ENCODE data around the gene ERO1A.

ERO1A gene

DNA sequence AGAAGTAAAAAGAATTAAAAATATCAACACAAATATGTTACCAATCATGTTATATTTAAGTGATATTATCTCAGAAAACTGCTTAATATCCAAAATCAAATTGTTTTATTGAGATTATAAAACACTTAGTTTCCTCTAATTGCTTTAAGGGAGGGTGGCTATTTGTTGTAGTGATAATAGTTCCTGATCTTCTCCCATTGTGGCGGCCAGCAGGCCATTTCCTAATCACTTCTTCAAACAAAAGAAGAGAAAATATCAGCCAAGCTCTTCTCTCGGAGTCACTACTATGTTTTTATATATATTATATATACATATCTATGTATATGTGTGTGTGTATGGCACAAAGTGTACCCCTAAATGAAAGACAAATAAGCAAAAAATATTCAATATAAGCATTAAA lies 31.5 kb downstream of the ERO1A start:
- Histone ChIP-seq H3F3A (ENCODE audit: control insufficient read depth, insufficient read depth) (peaks cover 2% of the 10 kb centered on the region; the same call in 1 of the 2 replicates), H3K36me3 (ENCODE audit: control insufficient read depth, low read length) (peaks cover 19% of the 10 kb centered on the region), H4K20me1 (ENCODE audit: control insufficient read depth, insufficient read depth, low read depth, low read length) (no peaks in the 10 kb centered on the region), H3K9me3 (ENCODE audit: control insufficient read depth, insufficient read depth, low read length) (no peaks in the 10 kb centered on the region), H3K79me2 (ENCODE audit: control insufficient read depth, low read length) (no peaks in the 10 kb centered on the region), H3K4me1 (ENCODE audit: control insufficient read depth, low read length) (no peaks in the 10 kb centered on the region), H3K4me3 (ENCODE audit: low read length) (no peak overlapping the region), H3K27ac (ENCODE audit: low read depth, low read length) (no peak overlapping the region), H3K9me2 (replicated peaks; ENCODE audit: control insufficient read depth, low read length) (no peaks in the 10 kb centered on the region), H3K4me2 (ENCODE audit: low read length) (no peak overlapping the region), H3K27me3 (ENCODE audit: control insufficient read depth, low read length) (no peaks in the 10 kb centered on the region)
- TF ChIP-seq, protein P1, sequence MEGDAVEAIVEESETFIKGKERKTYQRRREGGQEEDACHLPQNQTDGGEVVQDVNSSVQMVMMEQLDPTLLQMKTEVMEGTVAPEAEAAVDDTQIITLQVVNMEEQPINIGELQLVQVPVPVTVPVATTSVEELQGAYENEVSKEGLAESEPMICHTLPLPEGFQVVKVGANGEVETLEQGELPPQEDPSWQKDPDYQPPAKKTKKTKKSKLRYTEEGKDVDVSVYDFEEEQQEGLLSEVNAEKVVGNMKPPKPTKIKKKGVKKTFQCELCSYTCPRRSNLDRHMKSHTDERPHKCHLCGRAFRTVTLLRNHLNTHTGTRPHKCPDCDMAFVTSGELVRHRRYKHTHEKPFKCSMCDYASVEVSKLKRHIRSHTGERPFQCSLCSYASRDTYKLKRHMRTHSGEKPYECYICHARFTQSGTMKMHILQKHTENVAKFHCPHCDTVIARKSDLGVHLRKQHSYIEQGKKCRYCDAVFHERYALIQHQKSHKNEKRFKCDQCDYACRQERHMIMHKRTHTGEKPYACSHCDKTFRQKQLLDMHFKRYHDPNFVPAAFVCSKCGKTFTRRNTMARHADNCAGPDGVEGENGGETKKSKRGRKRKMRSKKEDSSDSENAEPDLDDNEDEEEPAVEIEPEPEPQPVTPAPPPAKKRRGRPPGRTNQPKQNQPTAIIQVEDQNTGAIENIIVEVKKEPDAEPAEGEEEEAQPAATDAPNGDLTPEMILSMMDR (IDR thresholded peaks at IDR 0.05; ENCODE audit: low read depth, low read length, poor library complexity, severe bottlenecking), result no peak
- TF ChIP-seq EZH2phosphoT487 (IDR thresholded peaks at IDR 0.05; ENCODE audit: borderline replicate concordance, low read length), result no peak

DNA sequence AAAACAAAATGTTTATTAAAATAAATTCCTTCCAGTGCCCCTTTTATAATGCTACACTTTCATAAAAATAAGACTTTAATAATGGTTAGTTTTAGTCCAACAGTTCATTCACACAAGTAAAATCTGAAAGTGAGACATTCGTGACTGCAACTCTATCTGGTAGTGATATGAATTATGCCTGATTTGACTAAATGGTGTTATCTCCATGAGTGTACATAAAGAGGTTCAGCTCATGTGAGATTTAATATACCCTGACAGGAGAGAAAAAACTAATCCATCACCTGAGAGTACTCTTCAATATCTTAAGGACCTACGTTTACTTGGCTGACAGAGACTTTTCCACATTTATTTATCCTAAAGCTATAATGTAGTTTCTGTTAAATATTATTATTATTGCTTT lies 34.0 kb downstream of the ERO1A start:
- no peaks in the 10 kb centered on the region for H3K4me1 ChIP-seq (ENCODE audit: control insufficient read depth, low read length)
- H3K4me2 ChIP-seq (ENCODE audit: low read length), result no peak overlapping the region
- H3K4me3 ChIP-seq (ENCODE audit: low read length), result no peak overlapping the region
- peaks cover 2% of the 10 kb centered on the region; the same call in 1 of the 2 replicates for H3F3A ChIP-seq (ENCODE audit: control insufficient read depth, insufficient read depth)
- peaks cover 26% of the 10 kb centered on the region for H3K36me3 ChIP-seq (ENCODE audit: control insufficient read depth, low read length)
- no peaks in the 10 kb centered on the region for H3K27me3 ChIP-seq (ENCODE audit: control insufficient read depth, low read length)
- no peaks in the 10 kb centered on the region for H3K79me2 ChIP-seq (ENCODE audit: control insufficient read depth, low read length)
- no peak overlapping the region for H3K27ac ChIP-seq (ENCODE audit: low read depth, low read length)
- no peaks in the 10 kb centered on the region for H4K20me1 ChIP-seq (ENCODE audit: control insufficient read depth, insufficient read depth, low read depth, low read length)
- H3K9me3 ChIP-seq (ENCODE audit: control insufficient read depth, insufficient read depth, low read length), result no peaks in the 10 kb centered on the region
- no peaks in the 10 kb centered on the region for H3K9me2 ChIP-seq (replicated peaks; ENCODE audit: control insufficient read depth, low read length)
- no peak for TF ChIP-seq EZH2phosphoT487 (IDR thresholded peaks at IDR 0.05; ENCODE audit: borderline replicate concordance, low read length)
- TF ChIP-seq, protein P1 (IDR thresholded peaks at IDR 0.05; ENCODE audit: low read depth, low read length, poor library complexity, severe bottlenecking), result no peak

DNA sequence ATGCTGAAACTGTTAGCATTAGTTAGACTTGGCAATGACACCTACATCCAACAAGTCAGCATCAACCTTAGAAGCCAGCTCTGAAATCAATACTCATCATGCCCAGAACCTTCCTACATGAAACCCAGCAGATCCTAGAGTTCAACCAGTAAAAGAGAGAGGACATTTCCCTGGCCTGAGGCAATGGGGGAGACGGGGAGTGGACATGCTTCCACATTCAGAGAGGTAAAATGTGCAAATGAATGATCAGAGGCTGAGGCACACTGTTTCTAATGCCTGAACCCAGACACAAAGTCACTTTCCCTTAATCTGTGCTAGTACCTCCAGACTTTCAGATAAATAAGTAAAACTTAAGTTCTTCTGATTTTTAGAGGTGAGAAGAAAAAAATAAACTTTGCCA lies 34.5 kb downstream of the ERO1A start:
- peaks cover 22% of the 10 kb centered on the region for H3K36me3 ChIP-seq (ENCODE audit: control insufficient read depth, low read length)
- H3K79me2 ChIP-seq (ENCODE audit: control insufficient read depth, low read length), result no peaks in the 10 kb centered on the region

More for the DNA sequence above, 34.5 kb downstream of the ERO1A start:
- no peaks in the 10 kb centered on the region for H3K4me1 ChIP-seq (ENCODE audit: control insufficient read depth, low read length)
- H3K4me3 ChIP-seq (ENCODE audit: low read length), result no peak overlapping the region
- no peak for TF ChIP-seq EZH2phosphoT487 (IDR thresholded peaks at IDR 0.05; ENCODE audit: borderline replicate concordance, low read length)
- TF ChIP-seq, protein P1 (IDR thresholded peaks at IDR 0.05; ENCODE audit: low read depth, low read length, poor library complexity, severe bottlenecking), result no peak
- no peak overlapping the region for H3K4me2 ChIP-seq (ENCODE audit: low read length)
- no peaks in the 10 kb centered on the region for H3K9me2 ChIP-seq (replicated peaks; ENCODE audit: control insufficient read depth, low read length)
- peaks cover 2% of the 10 kb centered on the region; the same call in 1 of the 2 replicates for H3F3A ChIP-seq (ENCODE audit: control insufficient read depth, insufficient read depth)
- H3K9me3 ChIP-seq (ENCODE audit: control insufficient read depth, insufficient read depth, low read length), result no peaks in the 10 kb centered on the region
- H4K20me1 ChIP-seq (ENCODE audit: control insufficient read depth, insufficient read depth, low read depth, low read length), result no peaks in the 10 kb centered on the region
- H3K27ac ChIP-seq (ENCODE audit: low read depth, low read length), result no peak overlapping the region
- H3K27me3 ChIP-seq (ENCODE audit: control insufficient read depth, low read length), result no peaks in the 10 kb centered on the region

Data from DOHH2 (cell line).